ENCODE data around the gene TRMT10C.

The TRMT10C gene

DNA sequence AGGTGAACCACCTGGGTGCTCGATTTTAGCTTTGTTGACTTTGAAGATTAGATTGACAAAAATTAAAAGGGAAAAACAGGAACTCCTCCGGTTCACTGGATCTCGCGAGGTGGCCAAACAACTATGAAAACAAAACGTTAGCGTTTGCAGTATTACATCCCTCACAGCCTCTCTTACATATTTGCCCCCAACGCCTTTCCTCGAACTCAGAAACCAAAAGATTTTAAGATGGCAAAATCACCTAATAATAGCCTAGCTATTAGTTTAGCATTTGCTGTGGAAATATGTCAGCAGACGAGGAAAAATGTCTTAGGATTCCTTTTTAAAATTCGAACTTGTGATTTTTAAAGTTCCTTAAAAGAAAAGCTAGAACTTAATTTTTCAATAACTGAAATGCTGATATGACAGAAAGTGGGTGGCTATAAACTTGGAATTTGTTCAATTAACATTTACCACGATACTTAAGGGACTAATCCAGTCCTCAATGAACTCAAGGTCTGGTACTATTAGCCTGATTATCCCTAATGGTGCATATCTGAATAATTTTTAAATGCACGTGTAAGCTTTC, 48.2 kb upstream of the TRMT10C start:
- Histone ChIP-seq H2AFZ (ENCODE audit: low read length) (peak overlapping the region; percentile 8), H3K9me3 (ENCODE audit: low read length) (no peaks in the 10 kb centered on the region), H3K9ac (ENCODE audit: low read length) (peak overlapping the region; percentile 66), H3K27me3 (ENCODE audit: insufficient read depth, low read length) (no peaks in the 10 kb centered on the region), H3K4me3 (ENCODE audit: low read depth, low read length, poor library complexity, severe bottlenecking) (peak overlapping the region; percentile 72), H3K9me2 (ENCODE audit: low read depth, low read length) (no peaks in the 10 kb centered on the region), H3K4me1 (ENCODE audit: insufficient read depth, low read length, severe bottlenecking) (peaks cover 32% of the 10 kb centered on the region), H3K79me2 (ENCODE audit: insufficient read depth, low read length) (0 out of 2 replicates have a peak, but pooled peaks cover 6% of the 10 kb centered on the region), H3F3A (ENCODE audit: insufficient read depth, low read length) (no peaks in the 10 kb centered on the region), H3K27ac (ENCODE audit: low read depth, low read length, poor library complexity, severe bottlenecking) (peak overlapping the region; percentile 65), H4K20me1 (ENCODE audit: insufficient read depth, low read length) (no peaks in the 10 kb centered on the region), H3K36me3 (ENCODE audit: insufficient read depth, low read length) (no peaks in the 10 kb centered on the region), H3K4me2 (ENCODE audit: low read length) (peak overlapping the region; percentile 79)
- TF ChIP-seq, protein P1, sequence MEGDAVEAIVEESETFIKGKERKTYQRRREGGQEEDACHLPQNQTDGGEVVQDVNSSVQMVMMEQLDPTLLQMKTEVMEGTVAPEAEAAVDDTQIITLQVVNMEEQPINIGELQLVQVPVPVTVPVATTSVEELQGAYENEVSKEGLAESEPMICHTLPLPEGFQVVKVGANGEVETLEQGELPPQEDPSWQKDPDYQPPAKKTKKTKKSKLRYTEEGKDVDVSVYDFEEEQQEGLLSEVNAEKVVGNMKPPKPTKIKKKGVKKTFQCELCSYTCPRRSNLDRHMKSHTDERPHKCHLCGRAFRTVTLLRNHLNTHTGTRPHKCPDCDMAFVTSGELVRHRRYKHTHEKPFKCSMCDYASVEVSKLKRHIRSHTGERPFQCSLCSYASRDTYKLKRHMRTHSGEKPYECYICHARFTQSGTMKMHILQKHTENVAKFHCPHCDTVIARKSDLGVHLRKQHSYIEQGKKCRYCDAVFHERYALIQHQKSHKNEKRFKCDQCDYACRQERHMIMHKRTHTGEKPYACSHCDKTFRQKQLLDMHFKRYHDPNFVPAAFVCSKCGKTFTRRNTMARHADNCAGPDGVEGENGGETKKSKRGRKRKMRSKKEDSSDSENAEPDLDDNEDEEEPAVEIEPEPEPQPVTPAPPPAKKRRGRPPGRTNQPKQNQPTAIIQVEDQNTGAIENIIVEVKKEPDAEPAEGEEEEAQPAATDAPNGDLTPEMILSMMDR (IDR thresholded peaks at IDR 0.05; ENCODE audit: low read length): no peak
- TF ChIP-seq EZH2 (IDR thresholded peaks at IDR 0.05; ENCODE audit: borderline replicate concordance, low read length): no peak

DNA sequence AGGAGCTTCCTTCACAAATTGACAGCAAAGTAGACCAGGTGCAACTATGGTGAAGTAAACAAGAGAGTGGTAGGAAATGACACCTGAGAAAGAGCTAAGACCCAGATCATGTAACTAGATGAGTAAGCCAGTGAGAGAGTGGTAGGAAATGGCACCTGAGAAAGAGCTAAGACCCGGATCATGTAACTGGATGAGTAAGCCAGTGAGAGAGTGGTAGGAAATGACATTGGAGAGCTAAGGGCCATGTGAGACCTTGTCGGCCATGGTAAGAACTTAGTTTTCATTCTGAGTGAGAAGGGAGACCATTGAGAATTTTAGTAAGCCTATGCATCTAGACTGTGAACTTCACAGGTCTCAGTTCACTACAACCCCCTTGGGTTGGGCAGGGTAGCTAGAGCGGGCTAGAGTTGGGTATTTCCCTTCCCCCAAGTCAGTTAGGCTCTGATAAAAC, 43.2 kb upstream of the TRMT10C start:
- Histone ChIP-seq H4K20me1 (ENCODE audit: insufficient read depth, low read length) (no peaks in the 10 kb centered on the region), H3K36me3 (ENCODE audit: insufficient read depth, low read length) (no peaks in the 10 kb centered on the region), H3K79me2 (ENCODE audit: insufficient read depth, low read length) (no peaks in the 10 kb centered on the region), H3K9me3 (ENCODE audit: low read length) (no peaks in the 10 kb centered on the region), H3K9ac (ENCODE audit: low read length) (no peak overlapping the region), H3K4me1 (ENCODE audit: insufficient read depth, low read length, severe bottlenecking) (peaks cover 17% of the 10 kb centered on the region), H3F3A (ENCODE audit: insufficient read depth, low read length) (no peaks in the 10 kb centered on the region), H3K4me2 (ENCODE audit: low read length) (no peak overlapping the region), H3K27me3 (ENCODE audit: insufficient read depth, low read length) (no peaks in the 10 kb centered on the region), H2AFZ (ENCODE audit: low read length) (0 out of 2 replicates have a peak overlapping the region, but pooled peaks have one; percentile 3), H3K9me2 (ENCODE audit: low read depth, low read length) (no peaks in the 10 kb centered on the region), H3K27ac (ENCODE audit: low read depth, low read length, poor library complexity, severe bottlenecking) (no peak overlapping the region), H3K4me3 (ENCODE audit: low read depth, low read length, poor library complexity, severe bottlenecking) (no peak overlapping the region)
- TF ChIP-seq EZH2 (IDR thresholded peaks at IDR 0.05; ENCODE audit: borderline replicate concordance, low read length): no peak
- TF ChIP-seq, protein P1 (IDR thresholded peaks at IDR 0.05; ENCODE audit: low read length): no peak

DNA sequence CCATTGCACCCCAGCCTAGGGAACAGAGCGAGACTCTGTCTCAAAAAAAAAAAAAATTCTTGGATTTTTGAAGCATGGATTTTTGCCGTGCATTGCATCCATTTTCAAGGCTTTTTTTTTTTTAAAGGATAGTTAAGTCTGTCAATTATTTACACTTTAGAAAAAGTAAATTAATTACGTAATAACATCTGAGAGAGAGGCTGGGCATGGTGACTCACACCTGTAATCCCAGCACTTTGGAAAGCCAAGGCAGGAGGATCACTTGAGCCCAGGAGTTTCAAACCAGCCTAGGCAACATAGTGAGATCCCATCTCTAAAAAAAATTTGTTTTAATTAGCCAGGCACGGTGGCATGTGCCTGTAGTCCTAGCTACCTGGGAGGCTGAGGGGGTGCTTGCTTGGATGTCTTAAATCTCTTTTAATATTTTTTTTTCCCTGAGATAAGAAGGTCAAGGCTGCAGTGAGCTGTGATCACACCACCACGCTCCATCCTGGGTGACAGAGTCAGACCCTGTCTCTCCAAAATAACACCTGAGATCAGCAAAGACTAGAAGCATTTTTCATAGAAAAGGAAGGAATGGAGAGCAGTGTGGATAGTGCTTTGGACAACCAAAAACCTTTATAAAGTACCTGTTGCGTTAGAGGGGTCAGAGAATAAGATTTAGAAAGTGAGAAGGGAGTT, 41.8 kb upstream of the TRMT10C start:
- Histone ChIP-seq H3F3A (ENCODE audit: insufficient read depth, low read length) (no peaks in the 10 kb centered on the region), H3K9me2 (ENCODE audit: low read depth, low read length) (no peaks in the 10 kb centered on the region), H3K4me3 (ENCODE audit: low read depth, low read length, poor library complexity, severe bottlenecking) (no peak overlapping the region), H3K27ac (ENCODE audit: low read depth, low read length, poor library complexity, severe bottlenecking) (no peak overlapping the region), H3K9me3 (ENCODE audit: low read length) (no peaks in the 10 kb centered on the region), H3K4me2 (ENCODE audit: low read length) (no peak overlapping the region), H2AFZ (ENCODE audit: low read length) (no peak overlapping the region), H3K4me1 (ENCODE audit: insufficient read depth, low read length, severe bottlenecking) (peaks cover 12% of the 10 kb centered on the region), H4K20me1 (ENCODE audit: insufficient read depth, low read length) (no peaks in the 10 kb centered on the region), H3K27me3 (ENCODE audit: insufficient read depth, low read length) (no peaks in the 10 kb centered on the region), H3K9ac (ENCODE audit: low read length) (no peak overlapping the region), H3K79me2 (ENCODE audit: insufficient read depth, low read length) (no peaks in the 10 kb centered on the region), H3K36me3 (ENCODE audit: insufficient read depth, low read length) (no peaks in the 10 kb centered on the region)
- no peak for TF ChIP-seq EZH2 (IDR thresholded peaks at IDR 0.05; ENCODE audit: borderline replicate concordance, low read length)
- TF ChIP-seq, protein P1 (IDR thresholded peaks at IDR 0.05; ENCODE audit: low read length): no peak
